OCI-LY7 (cell line): ENCODE measurements around the gene CDH22. TPM values are rescaled to one million over a fixed set of nuclear protein-coding genes. Genes with fewer than 3 reads are reported as not detected.
A peak's percentile ranks its signal among the peaks of the same experiment; 100 is the strongest.

ENCODE experiments used
- Bru-seq: library from RNA; stranded (reverse); fragments of 400-500 nt; gene quantifications from one replicate; lab custom pipeline; 2021; lab: Mats Ljungman, UMichigan
- BruChase-seq, 2 experiments: library from RNA; stranded (reverse); fragments of 400-500 nt; gene quantifications; one replicate each; lab custom pipeline; 2021; lab: Mats Ljungman, UMichigan
- BruUV-seq: library from RNA; stranded (reverse); fragments of 400-500 nt; replicated peaks from 2 replicates; lab custom pipeline; 2021; lab: Mats Ljungman, UMichigan
- CTCF ChIA-PET: fragments of 300-600 bp; sonication (Branson Sonifier 250); formaldehyde crosslinking; loops from one replicate; lab custom pipeline; 2022; ENCODE audit warnings: antibody characterized with exemption; ENCODE audit not compliant: unreplicated experiment; lab: Charles Lee
- POLR2A ChIA-PET: fragments of 300-600 bp; sonication (Branson Sonifier 250); formaldehyde crosslinking; loops from one replicate; lab custom pipeline; 2022; ENCODE audit warnings: antibody characterized with exemption; lab: Charles Lee
- DNase-seq: peaks from one replicate; pipeline ENCODE4 v3.0.0-alpha.2; 2015; ENCODE audit warnings: low spot score
- H2AFZ ChIP-seq: fragments of 200-600 bp; sonication (generic), shearing (Covaris generic); 2 replicates; pipeline ENCODE4 v1.6.1; 2014; ENCODE audit warnings: mild to moderate bottlenecking, antibody characterized with exemption, low read length, moderate library complexity
- H3K27ac ChIP-seq: fragments of 200-600 bp; sonication (generic); 2 replicates; pipeline ENCODE4 v1.5.1; 2014; ENCODE audit warnings: mixed run types, low read depth, mild to moderate bottlenecking, moderate library complexity, low read length, inconsistent platforms; ENCODE audit not compliant: poor library complexity, severe bottlenecking
- H3K36me3 ChIP-seq: fragments of 200-600 bp; sonication (generic); 2 replicates; pipeline ENCODE4 v1.6.1; 2014; ENCODE audit warnings: mild to moderate bottlenecking, antibody characterized with exemption, low read length, moderate library complexity, mixed read lengths; ENCODE audit not compliant: insufficient read depth
- H3K4me1 ChIP-seq: fragments of 200-600 bp; sonication (generic); 2 replicates; pipeline ENCODE4 v1.5.1; 2014; ENCODE audit warnings: mild to moderate bottlenecking, low read length; ENCODE audit not compliant: insufficient read depth, poor library complexity, severe bottlenecking
- H3K4me2 ChIP-seq: fragments of 200-600 bp; sonication (generic); 2 replicates; pipeline ENCODE4 v1.6.1; 2014; ENCODE audit warnings: mild to moderate bottlenecking, low read length
- H3K4me3 ChIP-seq: fragments of 200-600 bp; sonication (generic); 2 replicates; pipeline ENCODE4 v1.5.1; 2014; ENCODE audit warnings: mild to moderate bottlenecking, low read depth, low read length; ENCODE audit not compliant: poor library complexity, severe bottlenecking
- H3K79me2 ChIP-seq: fragments of 200-600 bp; sonication (generic); 2 replicates; pipeline ENCODE4 v1.6.1; 2016; ENCODE audit warnings: low read depth, mild to moderate bottlenecking, low read length, moderate library complexity, mixed read lengths; ENCODE audit not compliant: insufficient read depth
- H3K9me2 ChIP-seq: fragments of 200-600 bp; sonication (generic); 2 replicates; pipeline ENCODE4 v1.6.1; 2016; ENCODE audit warnings: mild to moderate bottlenecking, low read length, mixed read lengths; ENCODE audit not compliant: insufficient read depth
- H3K9me3 ChIP-seq: fragments of 200-600 bp; sonication (generic); 2 replicates; pipeline ENCODE4 v1.6.1; 2014; ENCODE audit warnings: mild to moderate bottlenecking, mixed run types, low read length, mixed read lengths
- H4K20me1 ChIP-seq: fragments of 200-600 bp; sonication (generic); 2 replicates; pipeline ENCODE4 v1.6.1; 2014; ENCODE audit warnings: mild to moderate bottlenecking, antibody characterized with exemption, low read length, moderate library complexity, mixed read lengths; ENCODE audit not compliant: insufficient read depth
- EZH2phosphoT487 ChIP-seq: fragments of 200-600 bp; sonication (generic); IDR thresholded peaks from 2 replicates; pipeline ENCODE4 v1.6.1; 2018; ENCODE audit warnings: low read depth, borderline replicate concordance, mild to moderate bottlenecking, mixed run types, antibody characterized with exemption, low read length, moderate library complexity, mixed read lengths
- intact Hi-C: fragments of 100-400 bp; cut with micrococcal nuclease; formaldehyde crosslinking; loops from one replicate; pipeline ENCODE4 v1.10.0; 2022; ENCODE audit not compliant: unreplicated experiment
- long read RNA-seq: library from polyadenylated mRNA; stranded (forward); transcript quantifications from one replicate; pipeline ENCODE4 v2.0.0, GENCODE V29; 2022
- total RNA-seq, 2 experiments: library from RNA; depleted of rRNA in 1 of 2; stranded (reverse); fragments of >200 nt in 1 of 2; shearing (Covaris generic) in 1 of 2; gene quantifications; 2 replicates each; pipeline ENCODE4 v1.2.3, GENCODE V29; 2014 to 2022
- TF ChIP-seq, protein P1 (sequence below): fragments of 200-600 bp; sonication (generic); conservative IDR thresholded peaks from 2 replicates; pipeline ENCODE4 v1.5.1; 2014; ENCODE audit warnings: mild to moderate bottlenecking, antibody characterized with exemption, low read length, moderate library complexity, mixed read lengths

Gene CDH22, protein sequence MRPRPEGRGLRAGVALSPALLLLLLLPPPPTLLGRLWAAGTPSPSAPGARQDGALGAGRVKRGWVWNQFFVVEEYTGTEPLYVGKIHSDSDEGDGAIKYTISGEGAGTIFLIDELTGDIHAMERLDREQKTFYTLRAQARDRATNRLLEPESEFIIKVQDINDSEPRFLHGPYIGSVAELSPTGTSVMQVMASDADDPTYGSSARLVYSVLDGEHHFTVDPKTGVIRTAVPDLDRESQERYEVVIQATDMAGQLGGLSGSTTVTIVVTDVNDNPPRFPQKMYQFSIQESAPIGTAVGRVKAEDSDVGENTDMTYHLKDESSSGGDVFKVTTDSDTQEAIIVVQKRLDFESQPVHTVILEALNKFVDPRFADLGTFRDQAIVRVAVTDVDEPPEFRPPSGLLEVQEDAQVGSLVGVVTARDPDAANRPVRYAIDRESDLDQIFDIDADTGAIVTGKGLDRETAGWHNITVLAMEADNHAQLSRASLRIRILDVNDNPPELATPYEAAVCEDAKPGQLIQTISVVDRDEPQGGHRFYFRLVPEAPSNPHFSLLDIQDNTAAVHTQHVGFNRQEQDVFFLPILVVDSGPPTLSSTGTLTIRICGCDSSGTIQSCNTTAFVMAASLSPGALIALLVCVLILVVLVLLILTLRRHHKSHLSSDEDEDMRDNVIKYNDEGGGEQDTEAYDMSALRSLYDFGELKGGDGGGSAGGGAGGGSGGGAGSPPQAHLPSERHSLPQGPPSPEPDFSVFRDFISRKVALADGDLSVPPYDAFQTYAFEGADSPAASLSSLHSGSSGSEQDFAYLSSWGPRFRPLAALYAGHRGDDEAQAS
- total RNA-seq (2014; rRNA removed; shearing (Covaris generic)): not detected in 2 replicates
- not detected in 2 replicates for total RNA-seq (2022)
- Bru-seq, nascent RNA: not detected
- percentile 1 among the genes with signal in this experiment for BruChase-seq, experiment 1, labeled RNA remaining after a 6-hour chase
- BruChase-seq, experiment 2, labeled RNA remaining after a 2-hour chase: percentile 1 among the genes with signal in this experiment
- long read RNA-seq: 0 reads

DNA sequence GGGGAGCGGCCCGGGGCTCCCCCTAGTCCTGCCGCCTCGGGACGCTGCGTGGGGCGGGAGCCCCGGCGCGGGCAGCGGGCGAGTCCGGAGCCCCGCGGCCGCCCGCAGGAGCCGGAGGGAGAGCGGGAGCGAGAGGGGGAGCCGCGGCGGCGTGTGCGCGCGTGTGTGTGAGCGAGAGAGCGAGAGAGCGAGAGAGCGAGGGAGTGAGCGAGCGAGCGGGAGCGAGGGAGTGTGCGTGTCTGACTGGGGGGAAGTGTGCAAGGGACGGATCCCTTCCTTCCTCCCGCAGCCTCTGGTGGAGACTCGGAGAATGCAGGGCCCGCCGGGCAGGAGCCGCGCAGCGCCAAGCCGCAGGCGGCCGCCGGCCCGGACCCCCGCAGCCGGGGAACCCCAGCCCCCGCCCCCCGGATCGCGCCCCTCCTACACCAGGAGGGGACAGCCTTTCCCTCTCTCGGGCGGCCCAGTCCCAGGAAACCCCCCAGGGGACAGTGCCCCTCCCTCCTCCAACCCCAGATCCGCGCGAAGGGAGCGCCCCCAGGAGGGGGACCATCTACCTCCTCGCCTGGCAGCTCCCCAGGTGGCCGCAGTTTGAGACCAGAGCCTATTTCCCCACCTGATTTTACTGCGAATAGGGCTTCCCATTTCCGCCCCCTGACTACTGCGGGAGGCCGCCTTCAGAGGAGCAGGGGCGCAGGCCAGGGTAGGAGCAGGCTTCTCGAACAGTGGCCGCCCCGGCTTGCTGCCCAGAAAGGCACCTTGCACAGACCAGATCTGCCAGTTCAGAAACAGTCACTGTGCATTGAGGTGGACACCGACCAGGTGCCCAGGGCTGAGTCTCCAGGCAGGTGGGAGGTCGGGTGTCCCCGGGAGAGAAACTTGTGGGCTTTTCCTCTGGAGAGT, at the start of gene CDH22:
Gene CDH22, minus strand, starts transcription at position 241 of the 900 bp plus-strand sequence. CDS start 57,204 bp downstream, outside the sequence.
- no TSS peak for BruUV-seq
- H3K27ac ChIP-seq: no peak within 1 kb of the TSS
- no peak within 1 kb of the TSS for H2AFZ ChIP-seq
- CTCF ChIA-PET: no interaction called here
- H3K36me3 ChIP-seq: no peaks in the 10 kb centered on the region
- H3K4me1 ChIP-seq: no peaks in the 10 kb centered on the region
- TF ChIP-seq EZH2phosphoT487: no peak
- TF ChIP-seq, protein P1, sequence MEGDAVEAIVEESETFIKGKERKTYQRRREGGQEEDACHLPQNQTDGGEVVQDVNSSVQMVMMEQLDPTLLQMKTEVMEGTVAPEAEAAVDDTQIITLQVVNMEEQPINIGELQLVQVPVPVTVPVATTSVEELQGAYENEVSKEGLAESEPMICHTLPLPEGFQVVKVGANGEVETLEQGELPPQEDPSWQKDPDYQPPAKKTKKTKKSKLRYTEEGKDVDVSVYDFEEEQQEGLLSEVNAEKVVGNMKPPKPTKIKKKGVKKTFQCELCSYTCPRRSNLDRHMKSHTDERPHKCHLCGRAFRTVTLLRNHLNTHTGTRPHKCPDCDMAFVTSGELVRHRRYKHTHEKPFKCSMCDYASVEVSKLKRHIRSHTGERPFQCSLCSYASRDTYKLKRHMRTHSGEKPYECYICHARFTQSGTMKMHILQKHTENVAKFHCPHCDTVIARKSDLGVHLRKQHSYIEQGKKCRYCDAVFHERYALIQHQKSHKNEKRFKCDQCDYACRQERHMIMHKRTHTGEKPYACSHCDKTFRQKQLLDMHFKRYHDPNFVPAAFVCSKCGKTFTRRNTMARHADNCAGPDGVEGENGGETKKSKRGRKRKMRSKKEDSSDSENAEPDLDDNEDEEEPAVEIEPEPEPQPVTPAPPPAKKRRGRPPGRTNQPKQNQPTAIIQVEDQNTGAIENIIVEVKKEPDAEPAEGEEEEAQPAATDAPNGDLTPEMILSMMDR: peak; percentile 54
- H3K79me2 ChIP-seq: no peaks in the 10 kb centered on the region
- H4K20me1 ChIP-seq: no peaks in the 10 kb centered on the region
- no peaks in the 10 kb centered on the region for H3K9me3 ChIP-seq
- H3K9me2 ChIP-seq: no peaks in the 10 kb centered on the region
- peak within 1 kb of the TSS; percentile 39; the same call in 1 of the 2 replicates for H3K4me2 ChIP-seq
- POLR2A ChIA-PET: no interaction called here
- intact Hi-C loops: no loop called here
- DNase-seq: peak; percentile 20
- peak within 1 kb of the TSS; percentile 40 for H3K4me3 ChIP-seq

DNA sequence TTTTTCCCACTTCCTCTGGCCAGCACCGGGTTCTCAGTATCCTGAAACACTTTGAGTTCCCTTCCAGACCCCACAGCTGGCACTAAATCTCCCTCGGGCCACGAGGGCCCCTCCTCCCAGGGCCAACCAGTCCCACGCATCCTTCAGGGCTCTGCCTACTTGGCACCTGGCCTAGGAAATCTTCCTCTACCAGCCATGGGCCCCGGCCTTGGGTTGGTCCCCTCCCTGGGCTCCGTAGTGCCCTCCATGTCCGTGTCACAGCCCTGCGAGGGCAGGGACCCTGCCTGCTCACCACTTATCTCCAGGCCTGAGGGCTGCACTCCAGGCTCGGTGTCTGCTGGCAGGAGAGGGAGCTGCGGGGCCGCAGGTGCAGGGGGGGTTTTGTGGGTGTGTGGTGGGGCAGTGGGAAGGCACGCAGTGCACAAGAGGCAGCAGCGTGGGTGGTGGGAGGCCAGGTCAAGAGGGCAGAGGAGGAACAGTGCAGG, 48.8 kb upstream of the CDH22 start:
- Histone ChIP-seq H3K27ac (no peak overlapping the region), H2AFZ (no peak overlapping the region), H3K4me2 (no peak overlapping the region), H3K9me3 (no peaks in the 10 kb centered on the region), H3K4me1 (peaks cover 7% of the 10 kb centered on the region), H4K20me1 (no peaks in the 10 kb centered on the region; the same call in 1 of the 2 replicates), H3K79me2 (peaks cover 6% of the 10 kb centered on the region; the same call in 1 of the 2 replicates), H3K36me3 (peaks cover 14% of the 10 kb centered on the region; the same call in 1 of the 2 replicates), H3K9me2 (no peaks in the 10 kb centered on the region), H3K4me3 (no peak overlapping the region)
- intact Hi-C loops: no loop called here
- CTCF ChIA-PET: no interaction called here
- POLR2A ChIA-PET: no interaction called here
- no TSS peak for BruUV-seq
- TF ChIP-seq, protein P1: no peak
- TF ChIP-seq EZH2phosphoT487: no peak
- DNase-seq: no peak
